ENCODE measurements around the gene PTGDR2. TPM values are rescaled to one million over a fixed set of nuclear protein-coding genes. Genes with fewer than 3 reads are reported as not detected.

Gene PTGDR2
- total RNA-seq, 1 experiment from 2014 or later: 0.12 TPM

DNA sequence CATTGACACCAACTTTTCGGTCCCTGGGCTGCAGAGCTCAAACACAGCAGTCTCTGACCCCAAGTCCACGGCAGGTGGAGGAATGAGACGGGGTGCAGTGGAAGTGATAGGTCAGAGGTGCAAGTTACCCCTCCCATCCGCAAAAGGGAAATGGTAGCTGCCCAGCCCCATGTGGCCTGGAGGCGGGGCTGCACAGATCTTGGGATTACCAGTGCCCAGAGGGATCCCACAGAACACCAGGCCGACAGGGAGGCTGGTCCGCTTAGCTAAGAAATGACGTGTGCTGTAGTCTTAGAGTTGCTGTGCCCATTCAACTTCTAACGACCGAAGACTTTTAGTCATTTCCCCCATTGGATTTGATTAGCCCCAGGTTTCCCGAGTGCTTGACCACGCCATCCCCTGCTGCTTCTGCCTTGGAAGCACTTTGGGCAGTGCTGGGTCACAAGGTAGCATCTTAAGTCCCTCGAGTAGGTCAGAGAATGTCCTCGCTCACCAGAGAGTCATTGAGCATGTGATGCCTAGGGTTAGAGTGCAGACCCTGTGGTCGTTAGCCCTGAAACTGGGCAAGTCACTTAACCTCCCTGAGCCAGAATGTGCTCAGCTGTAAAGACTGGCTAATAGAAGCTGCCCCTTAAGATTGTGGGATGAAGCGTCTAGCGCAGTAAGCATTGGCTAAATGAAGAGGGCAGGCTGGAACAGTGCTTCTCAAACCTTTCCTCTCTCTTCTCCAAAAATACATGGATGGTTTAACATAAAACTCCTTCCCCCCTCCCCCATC, 4.2 kb downstream of the PTGDR2 start:
- no peak overlapping the region for H3K9ac ChIP-seq (ENCODE audit: low read length)
- H3K27me3 ChIP-seq (ENCODE audit: insufficient read depth, low read length): no peaks in the 10 kb centered on the region
- DNase-seq (ENCODE audit: low read depth, low spot score): no peak
- no peak overlapping the region for H2AFZ ChIP-seq (ENCODE audit: low read depth, low read length, poor library complexity, severe bottlenecking)
- RAD21 ChIA-PET (ENCODE audit: low non-redundant PET in 1 of 2, low total read pairs in 2 of 2, uncharacterized antibody in 2 of 2, unreplicated experiment in 2 of 2): no interaction called here
- POLR2A ChIA-PET: no interaction called here
- no peaks in the 10 kb centered on the region for H3K9me2 ChIP-seq (ENCODE audit: insufficient read depth)
- CTCF ChIA-PET: no interaction called here
- no peaks in the 10 kb centered on the region for H3K4me1 ChIP-seq (ENCODE audit: control insufficient read depth in 1 of 2, insufficient read depth in 2 of 2, low read length in 2 of 2)
- ATAC-seq: no peak
- H4K20me1 ChIP-seq (ENCODE audit: insufficient read depth): no peaks in the 10 kb centered on the region
- H3K79me2 ChIP-seq (ENCODE audit: insufficient read depth, low read length): peaks cover 14% of the 10 kb centered on the region
- H3K9me3 ChIP-seq (ENCODE audit: control insufficient read depth in 1 of 2, insufficient read depth in 1 of 2, low read depth in 1 of 2, low read length in 2 of 2): no peaks in the 10 kb centered on the region
- intact Hi-C loops (cut with micrococcal nuclease): no loop called here
- H3K36me3 ChIP-seq (ENCODE audit: control insufficient read depth in 1 of 2, insufficient read depth in 2 of 2, low read length in 2 of 2): peaks cover 19 to 45% of the 10 kb centered on the region in 2 experiments; a peak in 3 of 4 replicates
- H3K4me2 ChIP-seq (ENCODE audit: low read length): no peak overlapping the region
- H3K4me3 ChIP-seq (replicated peaks in 1 of 2; ENCODE audit: low read depth in 1 of 2, low read length in 2 of 2): no peak overlapping the region
- H3K27ac ChIP-seq (ENCODE audit: low read depth, low read length): no peak overlapping the region
- no TSS peak for BruUV-seq (replicated peaks)
- TF ChIP-seq ELF1 (IDR thresholded peaks at IDR 0.05; ENCODE audit: borderline replicate concordance, low read depth): no peak
- no peak for TF ChIP-seq JUND (IDR thresholded peaks at IDR 0.05)
- TF ChIP-seq SIN3A (IDR thresholded peaks at IDR 0.05; ENCODE audit: low read depth): no peak
- no peak for TF ChIP-seq POLR2A (IDR thresholded peaks at IDR 0.05; ENCODE audit: borderline replicate concordance, extremely low read depth, insufficient read depth, insufficient read length)
- TF ChIP-seq CBX3 (IDR thresholded peaks at IDR 0.05; ENCODE audit: low read depth): no peak
- TF ChIP-seq, protein P1, sequence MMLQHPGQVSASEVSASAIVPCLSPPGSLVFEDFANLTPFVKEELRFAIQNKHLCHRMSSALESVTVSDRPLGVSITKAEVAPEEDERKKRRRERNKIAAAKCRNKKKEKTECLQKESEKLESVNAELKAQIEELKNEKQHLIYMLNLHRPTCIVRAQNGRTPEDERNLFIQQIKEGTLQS (IDR thresholded peaks at IDR 0.05): no peak
- TF ChIP-seq, protein P2, sequence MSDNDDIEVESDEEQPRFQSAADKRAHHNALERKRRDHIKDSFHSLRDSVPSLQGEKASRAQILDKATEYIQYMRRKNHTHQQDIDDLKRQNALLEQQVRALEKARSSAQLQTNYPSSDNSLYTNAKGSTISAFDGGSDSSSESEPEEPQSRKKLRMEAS (IDR thresholded peaks at IDR 0.05): no peak
- TF ChIP-seq YY1 (IDR thresholded peaks at IDR 0.05; ENCODE audit: extremely low read depth, insufficient replicate concordance, low read depth, low read length): no peak
- no peak for TF ChIP-seq CEBPB (IDR thresholded peaks at IDR 0.05; ENCODE audit: low read depth)
- no peak for TF ChIP-seq POLR2AphosphoS5 (IDR thresholded peaks at IDR 0.05; ENCODE audit: low read depth, low read length)
- no peak for TF ChIP-seq EZH2 (IDR thresholded peaks at IDR 0.05)
- TF ChIP-seq FOSL1 (IDR thresholded peaks at IDR 0.05; ENCODE audit: low read depth): no peak
- no peak for TF ChIP-seq ZNF274 (IDR thresholded peaks at IDR 0.05; ENCODE audit: low read depth, low read length)
- TF ChIP-seq TCF7L2 (IDR thresholded peaks at IDR 0.05; ENCODE audit: borderline replicate concordance, extremely low read depth, insufficient read depth, insufficient read length): no peak
- TF ChIP-seq, protein P3, sequence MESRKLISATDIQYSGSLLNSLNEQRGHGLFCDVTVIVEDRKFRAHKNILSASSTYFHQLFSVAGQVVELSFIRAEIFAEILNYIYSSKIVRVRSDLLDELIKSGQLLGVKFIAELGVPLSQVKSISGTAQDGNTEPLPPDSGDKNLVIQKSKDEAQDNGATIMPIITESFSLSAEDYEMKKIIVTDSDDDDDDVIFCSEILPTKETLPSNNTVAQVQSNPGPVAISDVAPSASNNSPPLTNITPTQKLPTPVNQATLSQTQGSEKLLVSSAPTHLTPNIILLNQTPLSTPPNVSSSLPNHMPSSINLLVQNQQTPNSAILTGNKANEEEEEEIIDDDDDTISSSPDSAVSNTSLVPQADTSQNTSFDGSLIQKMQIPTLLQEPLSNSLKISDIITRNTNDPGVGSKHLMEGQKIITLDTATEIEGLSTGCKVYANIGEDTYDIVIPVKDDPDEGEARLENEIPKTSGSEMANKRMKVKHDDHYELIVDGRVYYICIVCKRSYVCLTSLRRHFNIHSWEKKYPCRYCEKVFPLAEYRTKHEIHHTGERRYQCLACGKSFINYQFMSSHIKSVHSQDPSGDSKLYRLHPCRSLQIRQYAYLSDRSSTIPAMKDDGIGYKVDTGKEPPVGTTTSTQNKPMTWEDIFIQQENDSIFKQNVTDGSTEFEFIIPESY (IDR thresholded peaks at IDR 0.05; ENCODE audit: extremely low read depth, insufficient replicate concordance, low read length): no peak
- no peak for TF ChIP-seq EZH2phosphoT487 (IDR thresholded peaks at IDR 0.05; ENCODE audit: borderline replicate concordance)
- no peak for TF ChIP-seq EGR1 (IDR thresholded peaks at IDR 0.05; ENCODE audit: low read depth)
- TF ChIP-seq, protein P4, sequence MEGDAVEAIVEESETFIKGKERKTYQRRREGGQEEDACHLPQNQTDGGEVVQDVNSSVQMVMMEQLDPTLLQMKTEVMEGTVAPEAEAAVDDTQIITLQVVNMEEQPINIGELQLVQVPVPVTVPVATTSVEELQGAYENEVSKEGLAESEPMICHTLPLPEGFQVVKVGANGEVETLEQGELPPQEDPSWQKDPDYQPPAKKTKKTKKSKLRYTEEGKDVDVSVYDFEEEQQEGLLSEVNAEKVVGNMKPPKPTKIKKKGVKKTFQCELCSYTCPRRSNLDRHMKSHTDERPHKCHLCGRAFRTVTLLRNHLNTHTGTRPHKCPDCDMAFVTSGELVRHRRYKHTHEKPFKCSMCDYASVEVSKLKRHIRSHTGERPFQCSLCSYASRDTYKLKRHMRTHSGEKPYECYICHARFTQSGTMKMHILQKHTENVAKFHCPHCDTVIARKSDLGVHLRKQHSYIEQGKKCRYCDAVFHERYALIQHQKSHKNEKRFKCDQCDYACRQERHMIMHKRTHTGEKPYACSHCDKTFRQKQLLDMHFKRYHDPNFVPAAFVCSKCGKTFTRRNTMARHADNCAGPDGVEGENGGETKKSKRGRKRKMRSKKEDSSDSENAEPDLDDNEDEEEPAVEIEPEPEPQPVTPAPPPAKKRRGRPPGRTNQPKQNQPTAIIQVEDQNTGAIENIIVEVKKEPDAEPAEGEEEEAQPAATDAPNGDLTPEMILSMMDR (IDR thresholded peaks at IDR 0.05 in 2 of 3, conservative IDR thresholded peaks at IDR 0.05 in 1 of 3; ENCODE audit: borderline replicate concordance in 1 of 3, insufficient read depth in 1 of 3, low read depth in 2 of 3, low read length in 2 of 3): no peak

All from HCT116 (cell line).